Peyer's patch (tissue), 4 donors: ENCODE measurements around the gene FAM107B. TPM values are rescaled to one million over a fixed set of nuclear protein-coding genes. Genes with fewer than 3 reads are reported as not detected.

Experiments
- DNase-seq, 3 donors: peaks; one replicate each; pipeline ENCODE4 v3.0.0-alpha.2; 2017 to 2019
- H3K27ac ChIP-seq, 4 donors: fragments of 200-600 bp; sonication (generic); one replicate each; pipeline ENCODE4 v1.5.1; 2016 to 2019
- H3K27me3 ChIP-seq, 2 donors: fragments of 200-600 bp; sonication (generic); one replicate each; pipeline ENCODE4 v1.5.1; 2019
- H3K36me3 ChIP-seq, 3 donors: fragments of 200-600 bp; sonication (generic); one replicate each; pipeline ENCODE4 v1.5.1; 2016 to 2019
- H3K4me1 ChIP-seq, 4 donors: fragments of 200-600 bp; sonication (generic); one replicate each; pipeline ENCODE4 v1.5.1; 2016 to 2019
- H3K4me3 ChIP-seq, 4 donors: fragments of 200-600 bp; sonication (generic); 1 replicate in 3 of 4; 2 replicates in 1 of 4; pipeline ENCODE4 v1.5.1; 2016 to 2019; ENCODE audit warnings: mild to moderate bottlenecking in 1 of 4
- H3K9me3 ChIP-seq, 4 donors: fragments of 200-600 bp; sonication (generic); one replicate each; pipeline ENCODE4 v1.5.1; 2016 to 2019; ENCODE audit warnings: mild to moderate bottlenecking in 1 of 4
- POLR2A ChIP-seq, 2 donors: fragments of 450-650 bp; IDR thresholded peaks; one replicate each; pipeline ENCODE4 v1.5.1; 2017; ENCODE audit warnings: antibody characterized with exemption in 2 of 2, mild to moderate bottlenecking in 2 of 2, moderate library complexity in 2 of 2
- total RNA-seq, 4 donors: library from RNA; depleted of rRNA; stranded (reverse); fragments of >200 nt; gene quantifications; one replicate each; pipeline ENCODE4 v1.1.0, GENCODE V29; 2016
- TF ChIP-seq, protein P1 (sequence below), 6 experiments: fragments of 450-650 bp in 4 of 6; fragments of 200-600 bp in 2 of 6; sonication (generic) in 1 of 6; IDR thresholded peaks; one replicate each; pipeline ENCODE4 v1.5.1; 2017 to 2019; ENCODE audit warnings: antibody characterized with exemption in 6 of 6, mild to moderate bottlenecking in 3 of 6, moderate library complexity in 1 of 6

Gene FAM107B
- total RNA-seq, 4 donors from 2014 or later: 36.6 to 89.1 (median 39.6) TPM

DNA sequence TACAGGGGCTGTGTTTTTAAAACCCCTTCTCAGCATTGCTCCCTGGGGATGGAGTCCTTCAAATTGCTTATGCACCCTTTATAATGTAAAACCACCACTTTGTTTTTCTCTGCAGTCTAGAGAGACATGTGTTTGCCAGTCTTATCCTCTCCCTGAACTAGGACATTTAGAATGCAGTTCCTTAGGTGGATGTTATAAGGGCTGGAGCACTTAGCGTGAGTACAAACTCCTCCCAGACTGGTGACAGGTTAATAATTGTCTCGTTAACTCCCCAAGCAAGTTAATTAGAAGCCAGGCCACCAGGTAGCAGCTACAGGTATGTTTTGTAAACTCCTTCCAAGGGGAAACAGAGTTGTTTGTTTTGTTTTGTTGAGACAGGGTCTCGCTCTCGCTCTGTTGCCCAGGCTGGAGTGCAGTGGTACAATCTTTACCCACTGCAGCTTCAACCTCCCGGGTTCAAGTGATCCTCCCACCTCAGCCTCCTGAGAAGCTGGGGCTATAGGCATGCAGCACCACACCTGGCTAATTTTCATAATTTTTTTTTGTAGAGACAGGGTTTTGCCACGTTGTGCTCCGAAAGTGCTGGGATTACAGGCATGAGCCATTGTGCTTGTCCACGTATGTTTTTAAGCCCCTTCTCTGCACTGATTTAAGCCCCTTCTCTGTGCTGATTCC, 100.2 kb downstream of the FAM107B start:
- Histone ChIP-seq H3K4me1 (peaks cover 0 to 24% (median 0%) of the 10 kb centered on the region in 4 donors), H3K4me3 (peak overlapping the region in 2 of 4 donors; percentile 12 to 20), H3K27me3 (no peaks in the 10 kb centered on the region), H3K27ac (peak overlapping the region in 2 of 4 donors; percentile 16 to 50), H3K36me3 (no peaks in the 10 kb centered on the region), H3K9me3 (no peaks in the 10 kb centered on the region)
- TF ChIP-seq POLR2A (IDR thresholded peaks at IDR 0.05): no peak
- TF ChIP-seq, protein P1, sequence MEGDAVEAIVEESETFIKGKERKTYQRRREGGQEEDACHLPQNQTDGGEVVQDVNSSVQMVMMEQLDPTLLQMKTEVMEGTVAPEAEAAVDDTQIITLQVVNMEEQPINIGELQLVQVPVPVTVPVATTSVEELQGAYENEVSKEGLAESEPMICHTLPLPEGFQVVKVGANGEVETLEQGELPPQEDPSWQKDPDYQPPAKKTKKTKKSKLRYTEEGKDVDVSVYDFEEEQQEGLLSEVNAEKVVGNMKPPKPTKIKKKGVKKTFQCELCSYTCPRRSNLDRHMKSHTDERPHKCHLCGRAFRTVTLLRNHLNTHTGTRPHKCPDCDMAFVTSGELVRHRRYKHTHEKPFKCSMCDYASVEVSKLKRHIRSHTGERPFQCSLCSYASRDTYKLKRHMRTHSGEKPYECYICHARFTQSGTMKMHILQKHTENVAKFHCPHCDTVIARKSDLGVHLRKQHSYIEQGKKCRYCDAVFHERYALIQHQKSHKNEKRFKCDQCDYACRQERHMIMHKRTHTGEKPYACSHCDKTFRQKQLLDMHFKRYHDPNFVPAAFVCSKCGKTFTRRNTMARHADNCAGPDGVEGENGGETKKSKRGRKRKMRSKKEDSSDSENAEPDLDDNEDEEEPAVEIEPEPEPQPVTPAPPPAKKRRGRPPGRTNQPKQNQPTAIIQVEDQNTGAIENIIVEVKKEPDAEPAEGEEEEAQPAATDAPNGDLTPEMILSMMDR (IDR thresholded peaks at IDR 0.05): peak in 1 of 6 experiments; percentile 18
- peak in 2 of 3 donors; percentile 50 to 66 for DNase-seq

DNA sequence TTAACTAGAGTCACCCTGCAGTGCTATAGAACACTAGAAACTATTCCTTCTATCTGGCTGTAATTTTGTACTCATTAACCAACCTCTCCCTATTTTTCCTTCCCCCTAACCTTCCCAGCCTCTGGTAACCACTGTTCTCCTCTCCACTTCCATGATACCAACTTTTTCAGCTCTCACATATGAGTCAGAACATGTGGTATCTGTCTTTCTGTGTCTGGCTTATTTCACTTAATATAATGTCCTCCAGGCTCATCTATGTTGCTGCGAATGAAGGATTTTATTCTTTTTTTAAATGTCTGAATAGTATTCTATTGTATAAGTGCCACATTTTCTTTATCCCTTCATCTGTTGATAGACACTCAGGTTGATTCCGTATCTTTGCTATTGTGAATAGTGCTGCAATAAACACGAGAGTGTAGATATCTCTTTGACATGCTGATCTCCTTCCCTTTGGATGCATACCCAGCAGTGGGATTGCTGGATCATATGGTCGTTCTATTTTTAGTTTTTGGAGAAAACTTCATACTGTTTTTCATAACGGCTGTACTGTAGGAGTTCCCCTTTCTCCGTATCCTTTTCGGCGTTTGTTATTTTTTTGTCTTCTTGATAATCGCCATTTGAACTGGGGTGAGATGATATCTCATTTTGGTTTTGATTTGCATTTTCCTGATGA, 101.4 kb downstream of the FAM107B start:
- no peak for TF ChIP-seq POLR2A (IDR thresholded peaks at IDR 0.05)
- TF ChIP-seq, protein P1 (IDR thresholded peaks at IDR 0.05): no peak
- H3K27me3 ChIP-seq: no peaks in the 10 kb centered on the region
- DNase-seq: no peak
- H3K27ac ChIP-seq: no peak overlapping the region
- peaks cover 0 to 24% (median 0%) of the 10 kb centered on the region in 4 donors for H3K4me1 ChIP-seq
- no peaks in the 10 kb centered on the region for H3K36me3 ChIP-seq
- H3K4me3 ChIP-seq: no peak overlapping the region
- no peaks in the 10 kb centered on the region for H3K9me3 ChIP-seq

DNA sequence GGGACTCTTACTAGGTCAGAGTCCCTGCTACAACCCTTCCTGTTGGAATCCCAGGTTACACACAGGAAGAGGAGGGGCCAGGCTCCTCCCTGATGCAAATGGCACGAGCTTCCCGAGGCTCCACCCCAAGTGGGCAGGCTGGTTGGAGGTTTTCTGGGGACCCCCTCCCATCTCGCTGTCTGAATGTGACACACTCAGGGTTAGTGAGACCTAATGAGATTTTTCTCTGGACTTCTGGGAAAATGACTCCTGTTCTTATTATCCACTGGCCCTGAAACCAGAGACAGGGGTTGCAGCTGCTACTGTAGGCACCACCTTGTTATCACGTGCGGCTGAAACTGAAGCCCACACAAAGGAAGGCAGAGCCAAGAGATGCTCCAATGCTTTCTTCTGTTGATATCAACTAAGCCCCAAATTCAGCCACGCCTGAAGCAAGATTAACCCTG, 103.3 kb downstream of the FAM107B start:
- no peak for DNase-seq
- Histone ChIP-seq H3K4me3 (no peak overlapping the region), H3K27me3 (no peaks in the 10 kb centered on the region), H3K9me3 (no peaks in the 10 kb centered on the region), H3K4me1 (peaks cover 0 to 24% (median 0%) of the 10 kb centered on the region in 4 donors), H3K27ac (peak overlapping the region; percentile 35 to 79 (median 62)), H3K36me3 (no peaks in the 10 kb centered on the region)
- TF ChIP-seq, protein P1 (IDR thresholded peaks at IDR 0.05): no peak
- no peak for TF ChIP-seq POLR2A (IDR thresholded peaks at IDR 0.05)

DNA sequence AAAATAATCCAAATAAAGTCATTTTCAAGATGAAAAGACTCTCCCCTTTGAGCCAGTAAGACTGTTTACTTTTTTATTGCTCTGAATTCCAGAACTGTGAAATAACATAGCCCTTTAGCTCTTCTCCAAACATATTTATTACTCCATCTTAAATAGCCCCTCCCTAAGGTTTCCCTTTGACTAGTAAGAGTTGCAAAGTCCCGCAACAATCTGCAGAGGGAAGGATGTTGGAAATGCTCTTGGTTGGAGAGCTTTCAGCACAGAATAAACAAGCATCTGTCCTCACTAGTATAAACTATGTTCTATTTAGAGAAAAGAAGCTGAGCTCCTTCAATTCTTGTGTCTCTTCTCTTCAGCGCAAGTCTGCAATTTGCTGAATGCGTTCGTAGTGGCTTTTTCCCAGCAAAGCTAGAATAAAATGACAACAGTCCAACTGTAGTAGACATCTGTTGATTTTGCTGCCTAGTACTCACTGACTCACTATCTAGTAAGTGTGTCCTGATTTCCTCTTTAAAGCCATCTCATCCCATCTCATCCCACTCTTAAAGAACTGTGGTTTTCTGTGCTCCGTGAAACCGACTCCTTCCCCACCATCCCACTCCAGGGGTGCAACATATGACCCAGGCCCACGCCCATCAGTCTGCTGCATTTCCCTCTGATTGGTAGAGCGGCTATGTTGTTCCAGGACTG, 104.0 kb downstream of the FAM107B start:
- no peak for DNase-seq
- no peak for TF ChIP-seq POLR2A (IDR thresholded peaks at IDR 0.05)
- TF ChIP-seq, protein P1 (IDR thresholded peaks at IDR 0.05): no peak
- Histone ChIP-seq H3K27ac (peak overlapping the region; percentile 27 to 79 (median 62)), H3K27me3 (no peaks in the 10 kb centered on the region), H3K36me3 (no peaks in the 10 kb centered on the region), H3K9me3 (no peaks in the 10 kb centered on the region), H3K4me3 (no peak overlapping the region), H3K4me1 (peaks cover 0 to 24% (median 0%) of the 10 kb centered on the region in 4 donors)

DNA sequence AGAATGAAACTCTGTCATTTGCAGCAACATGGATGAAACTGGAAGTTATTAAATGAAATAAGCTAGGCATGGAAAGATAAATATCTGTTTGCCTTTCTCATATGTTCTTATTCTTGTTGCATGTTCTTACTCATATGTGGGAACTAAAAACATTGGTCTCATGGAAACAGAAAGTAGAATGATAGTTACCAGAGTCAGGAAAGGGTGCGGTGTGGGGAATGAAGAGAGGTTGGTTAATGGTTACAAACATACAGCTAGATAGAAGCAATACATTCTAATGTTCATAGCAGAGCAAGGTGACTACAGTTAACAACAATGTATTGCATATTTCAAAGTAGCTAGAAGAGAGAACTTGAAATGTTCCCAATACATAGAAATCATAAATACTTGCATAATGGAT, 105.1 kb downstream of the FAM107B start:
- Histone ChIP-seq H3K4me1 (peaks cover 0 to 24% (median 0%) of the 10 kb centered on the region in 4 donors), H3K27ac (no peak overlapping the region), H3K36me3 (no peaks in the 10 kb centered on the region), H3K9me3 (no peaks in the 10 kb centered on the region), H3K27me3 (no peaks in the 10 kb centered on the region), H3K4me3 (no peak overlapping the region)
- DNase-seq: no peak
- TF ChIP-seq, protein P1 (IDR thresholded peaks at IDR 0.05): no peak
- TF ChIP-seq POLR2A (IDR thresholded peaks at IDR 0.05): no peak
